Activated CD4-positive, CD25-positive, alpha-beta regulatory T cell treated with anti-CD3 and anti-CD28 coated beads, Interleukin-2, amount 50 U/mL, for 16 hours (primary cell): ENCODE data around the gene DAB1.

ENCODE experiments used
- DNase-seq: peaks from one replicate; pipeline ENCODE4 v3.0.0-alpha.2; 2020; ENCODE audit warnings: low read depth, low spot score

Gene DAB1

GRCh38 chr1:56954664-56955063 is 469.2 kb downstream of the DAB1 start:
- DNase-seq = no peak

GRCh38 chr1:56953386-56953785 is 470.5 kb downstream of the DAB1 start:
- DNase-seq = no peak

GRCh38 chr1:56952501-56952900 is 471.4 kb downstream of the DAB1 start:
- no peak for DNase-seq

GRCh38 chr1:56948403-56949023 is 475.3 kb downstream of the DAB1 start:
- no peak for DNase-seq
